NCI-H146 (cell line): ENCODE data around the gene KYNU.
"Not testable (repeated sequence)": the region's sequence is repeated elsewhere in the genome, so short reads cannot be mapped to it uniquely, and the experiment has no call there.

Source experiments
- DNase-seq: peaks from one replicate; lab custom pipeline; 2025; lab: John Stamatoyannopoulos, UW

Gene KYNU

GRCh38 chr2:142877216-142877838, at the start of gene KYNU:
TSS of gene KYNU (plus strand) at chr2:142877664. CDS start at chr2:142885368, 7,704 bp downstream.
- no peak for DNase-seq

GRCh38 chr2:142834021-142834420, 43.4 kb upstream of the KYNU start:
- no peak for DNase-seq

- no peak for DNase-seq
Measured at GRCh38 chr2:142840436-142840835, 37.0 kb upstream of the KYNU start.

GRCh38 chr2:142841788-142842187, 35.7 kb upstream of the KYNU start:
- DNase-seq, result no peak

GRCh38 chr2:142842369-142842768, 35.1 kb upstream of the KYNU start:
- DNase-seq, result no peak

GRCh38 chr2:142843731-142844130, 33.7 kb upstream of the KYNU start:
- no peak for DNase-seq

GRCh38 chr2:142848023-142848606, 29.3 kb upstream of the KYNU start:
- no peak for DNase-seq

- no peak for DNase-seq
Measured at GRCh38 chr2:142849820-142850219, 27.6 kb upstream of the KYNU start.

- DNase-seq, result no peak
Measured at GRCh38 chr2:142853912-142854311, 23.6 kb upstream of the KYNU start.

- DNase-seq, result no peak
Measured at GRCh38 chr2:142857256-142858164, 20.0 kb upstream of the KYNU start.

GRCh38 chr2:142858961-142859360, 18.5 kb upstream of the KYNU start:
- DNase-seq, result no peak

GRCh38 chr2:142862299-142862698, 15.2 kb upstream of the KYNU start:
- no peak for DNase-seq

- no peak for DNase-seq
Measured at GRCh38 chr2:142862847-142863246, 14.6 kb upstream of the KYNU start.

- no peak for DNase-seq
Measured at GRCh38 chr2:142863485-142863961, 13.9 kb upstream of the KYNU start.

- not testable (repeated sequence) for DNase-seq
Measured at GRCh38 chr2:142864605-142865004, 12.9 kb upstream of the KYNU start.

GRCh38 chr2:142865924-142866323, 11.5 kb upstream of the KYNU start:
- DNase-seq, result no peak

GRCh38 chr2:142866426-142866825, 11.0 kb upstream of the KYNU start:
- DNase-seq, result no peak

GRCh38 chr2:142867136-142867535, 10.3 kb upstream of the KYNU start:
- no peak for DNase-seq

- no peak for DNase-seq
Measured at GRCh38 chr2:142868229-142868762, 9.2 kb upstream of the KYNU start.

GRCh38 chr2:142869065-142869460, 8.4 kb upstream of the KYNU start:
- DNase-seq, result not testable (repeated sequence)

- no peak for DNase-seq
Measured at GRCh38 chr2:142869461-142870106, 7.9 kb upstream of the KYNU start.

GRCh38 chr2:142870526-142870925, 6.9 kb upstream of the KYNU start:
- no peak for DNase-seq
